Measurements from ENCODE around the gene BTBD9.
"Not testable (repeated sequence)": the region's sequence is repeated elsewhere in the genome, so short reads cannot be mapped to it uniquely, and the experiment has no call there.

The BTBD9 gene

GRCh38 chr6:38349221-38349620, 290.5 kb downstream of the BTBD9 start:
- no peak for DNase-seq (ENCODE audit: low read depth in 1 of 2, low spot score in 1 of 2)

DNA sequence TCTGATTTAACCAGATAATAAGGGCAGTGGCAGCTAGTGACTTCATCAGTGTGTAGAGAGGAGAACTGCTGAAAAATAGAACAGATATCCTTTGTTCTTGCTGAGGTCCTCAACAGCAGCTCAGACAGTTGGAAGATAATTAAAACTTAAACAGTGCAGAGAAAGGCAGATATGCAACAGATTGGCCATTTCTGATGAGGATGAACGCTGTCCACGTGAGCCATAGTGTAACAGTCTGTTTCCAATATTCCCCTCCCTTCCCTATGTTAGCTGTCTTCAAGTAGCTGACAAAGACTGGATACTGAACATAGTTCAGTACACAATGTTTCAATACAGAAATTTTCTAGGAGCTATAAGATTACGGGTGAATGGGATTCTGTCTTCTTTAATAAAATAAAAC, 291.4 kb downstream of the BTBD9 start:
- no peak for DNase-seq (ENCODE audit: low read depth in 1 of 2, low spot score in 1 of 2)

- not testable (repeated sequence) for DNase-seq (ENCODE audit: low read depth in 1 of 2, low spot score in 1 of 2)
Observed at GRCh38 chr6:38347829-38348228, 291.9 kb downstream of the BTBD9 start.

GRCh38 chr6:38346291-38347079, 293.2 kb downstream of the BTBD9 start:
- DNase-seq (ENCODE audit: low read depth in 1 of 2, low spot score in 1 of 2), result no peak

- DNase-seq (ENCODE audit: low read depth in 1 of 2, low spot score in 1 of 2), result no peak
Observed at GRCh38 chr6:38345586-38345985, 294.1 kb downstream of the BTBD9 start.

DNA sequence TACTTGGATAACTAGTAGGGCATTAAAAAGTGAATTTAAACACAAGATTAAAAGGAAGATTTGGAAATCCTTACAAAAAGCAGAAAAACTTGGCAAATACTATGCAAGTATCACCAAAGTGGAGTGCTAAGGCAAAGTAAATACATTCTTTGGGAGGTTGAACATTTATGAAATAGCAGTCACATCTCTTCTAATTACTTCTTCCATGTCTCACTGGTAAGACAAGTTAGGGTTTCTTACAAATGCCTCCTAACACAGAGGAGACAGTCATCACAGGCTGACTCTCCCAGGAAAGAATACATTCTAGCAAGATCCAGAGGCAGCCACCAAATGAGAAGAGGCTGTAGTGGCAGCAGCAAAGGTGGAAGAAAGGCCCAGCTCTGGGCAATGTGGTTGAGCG, 298.2 kb downstream of the BTBD9 start:
- DNase-seq (ENCODE audit: low read depth in 1 of 2, low spot score in 1 of 2), result no peak

- no peak for DNase-seq (ENCODE audit: low read depth in 1 of 2, low spot score in 1 of 2)
Observed at GRCh38 chr6:38339914-38340313, 299.8 kb downstream of the BTBD9 start.

DNA sequence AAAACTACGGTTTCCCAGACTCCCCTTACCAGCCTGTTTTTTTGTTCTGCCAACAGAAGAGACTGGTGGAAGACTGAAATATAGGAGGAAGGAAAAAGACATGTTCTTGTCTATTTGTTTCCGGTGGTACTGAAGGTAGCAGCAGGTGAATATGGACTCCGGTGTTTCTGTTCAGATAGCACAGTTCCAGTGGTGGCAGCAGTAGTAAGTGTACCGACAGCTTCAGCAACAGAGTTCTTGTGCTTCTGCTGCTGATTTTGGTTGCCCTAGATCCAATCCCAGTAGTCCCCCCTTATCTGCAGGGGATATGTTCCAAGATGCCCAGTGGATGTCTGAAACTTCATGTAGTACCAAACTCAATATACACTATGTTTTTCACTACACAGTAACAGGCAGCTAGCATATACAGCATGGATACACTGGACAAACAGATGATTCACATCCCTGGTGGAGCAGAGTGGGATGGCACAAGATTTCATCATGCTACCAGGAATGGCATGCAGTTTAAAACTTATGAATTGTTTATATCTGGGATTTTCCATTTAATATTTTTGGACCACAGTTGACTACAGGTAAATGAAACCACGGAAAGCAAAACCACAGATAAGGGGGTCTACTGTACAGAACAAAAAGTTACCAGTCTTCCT, 301.8 kb downstream of the BTBD9 start:
- no peak for DNase-seq (ENCODE audit: low read depth in 1 of 2, low spot score in 1 of 2)

DNA sequence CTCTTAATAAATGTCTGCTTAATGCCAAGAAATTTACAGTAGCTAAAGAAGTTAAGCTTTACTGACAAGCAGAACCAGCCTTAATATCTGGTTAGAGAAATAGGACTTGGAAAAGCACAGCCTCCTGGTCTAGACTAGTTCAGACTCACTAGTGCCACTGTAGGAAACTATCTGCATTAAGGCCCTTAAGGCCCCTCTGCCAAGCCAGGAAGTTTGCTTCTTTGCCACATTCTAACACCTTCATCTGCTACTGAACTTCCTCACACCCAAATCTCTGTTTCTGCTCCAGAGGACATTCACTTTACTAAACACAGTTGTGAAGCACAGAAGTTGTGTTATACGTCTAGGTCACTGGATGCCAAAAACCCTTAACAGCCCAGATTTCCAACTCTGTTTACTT, 302.8 kb downstream of the BTBD9 start:
- no peak for DNase-seq (ENCODE audit: low read depth in 1 of 2, low spot score in 1 of 2)

DNA sequence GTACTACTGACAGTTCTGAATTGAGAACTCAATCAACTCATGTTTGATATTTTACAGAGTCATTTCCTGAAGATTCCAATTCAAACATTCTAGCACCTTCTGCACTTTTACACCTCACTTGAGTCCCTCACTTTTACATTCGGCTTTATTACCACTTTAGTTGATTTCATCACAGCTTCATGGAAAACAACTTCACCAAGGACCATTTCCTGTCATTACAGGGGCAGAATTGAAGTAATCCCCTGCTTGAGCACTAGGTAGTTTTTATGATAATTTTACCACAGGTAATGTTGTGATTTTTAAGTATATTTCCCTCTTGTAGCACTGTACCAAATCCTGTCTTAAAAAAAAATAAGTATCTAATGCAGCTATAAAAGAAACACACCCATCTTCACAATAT, 312.9 kb downstream of the BTBD9 start:
- no peak for DNase-seq (ENCODE audit: low read depth in 1 of 2, low spot score in 1 of 2)

DNA sequence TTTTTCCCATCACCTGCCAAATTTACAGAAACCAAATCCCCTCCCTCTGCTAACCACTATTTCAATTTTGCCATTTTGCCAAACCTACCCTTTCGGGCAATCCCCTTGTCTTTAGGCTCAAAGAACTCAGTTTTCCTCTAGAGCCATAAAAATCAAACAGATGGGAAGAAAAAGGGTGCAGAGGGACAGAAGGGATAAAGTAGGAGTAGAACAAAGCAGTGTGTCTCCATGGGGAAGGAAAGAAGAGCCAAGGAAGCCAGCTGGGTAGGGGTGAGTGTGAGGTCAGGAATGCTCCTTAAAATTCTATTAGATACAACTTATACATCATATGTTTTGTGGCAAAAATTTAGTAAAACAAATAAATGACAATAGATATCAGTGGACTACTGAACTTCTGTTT, 316.5 kb downstream of the BTBD9 start:
- no peak for DNase-seq (ENCODE audit: low read depth in 1 of 2, low spot score in 1 of 2)

- no peak for DNase-seq (ENCODE audit: low read depth in 1 of 2, low spot score in 1 of 2)
Observed at GRCh38 chr6:38322138-38322537, 317.6 kb downstream of the BTBD9 start.

- no peak for DNase-seq (ENCODE audit: low read depth in 1 of 2, low spot score in 1 of 2)
Observed at GRCh38 chr6:38320843-38321242, 318.9 kb downstream of the BTBD9 start.

DNA sequence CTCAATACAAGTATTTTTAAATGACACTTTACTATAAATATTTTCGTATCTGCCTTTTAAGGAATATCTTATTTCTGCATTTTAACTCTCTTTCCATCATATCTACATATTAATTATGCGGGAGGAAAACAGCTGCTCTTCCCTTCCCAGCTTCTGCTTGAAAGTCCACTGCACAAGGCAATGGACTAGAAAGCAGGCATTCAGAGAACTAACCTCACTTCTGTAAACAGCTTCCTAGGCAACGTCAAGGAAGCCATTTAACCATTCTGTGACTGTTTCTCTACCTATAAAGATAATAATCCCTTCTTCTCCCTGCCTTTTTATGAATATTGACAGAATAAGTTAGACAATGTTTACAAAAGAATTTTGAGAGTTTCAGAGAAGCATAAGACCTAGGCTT, 319.4 kb downstream of the BTBD9 start:
- no peak for DNase-seq (ENCODE audit: low read depth in 1 of 2, low spot score in 1 of 2)

- no peak for DNase-seq (ENCODE audit: low read depth in 1 of 2, low spot score in 1 of 2)
Observed at GRCh38 chr6:38319256-38320212, 320.2 kb downstream of the BTBD9 start.

- no peak for DNase-seq (ENCODE audit: low read depth in 1 of 2, low spot score in 1 of 2)
Observed at GRCh38 chr6:38316099-38316868, 323.4 kb downstream of the BTBD9 start.

GRCh38 chr6:38311201-38311600, 328.5 kb downstream of the BTBD9 start:
- DNase-seq (ENCODE audit: low read depth in 1 of 2, low spot score in 1 of 2), result no peak

DNA sequence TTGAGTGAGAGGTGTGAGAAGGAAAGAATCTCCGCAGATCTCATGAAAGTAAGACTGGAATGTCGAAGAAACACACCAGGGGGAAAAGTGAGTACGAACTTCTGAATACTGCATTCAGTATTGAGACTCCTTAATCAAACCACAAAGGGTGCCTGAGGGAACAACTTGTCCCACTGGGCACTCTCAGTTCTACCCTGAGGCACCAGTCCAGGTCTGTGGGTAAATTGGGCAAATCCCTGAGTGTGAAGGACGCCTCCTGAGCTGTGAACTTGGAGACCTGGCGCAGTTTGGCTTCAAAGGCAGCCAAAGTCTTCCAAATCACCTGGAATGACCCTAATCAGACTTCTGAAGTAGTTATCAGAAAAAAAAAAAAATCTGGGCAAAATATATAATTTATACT, 329.7 kb downstream of the BTBD9 start:
- DNase-seq (ENCODE audit: low read depth in 1 of 2, low spot score in 1 of 2), result no peak

- no peak for DNase-seq (ENCODE audit: low read depth in 1 of 2, low spot score in 1 of 2)
Observed at GRCh38 chr6:38307740-38308139, 332.0 kb downstream of the BTBD9 start.

DNA sequence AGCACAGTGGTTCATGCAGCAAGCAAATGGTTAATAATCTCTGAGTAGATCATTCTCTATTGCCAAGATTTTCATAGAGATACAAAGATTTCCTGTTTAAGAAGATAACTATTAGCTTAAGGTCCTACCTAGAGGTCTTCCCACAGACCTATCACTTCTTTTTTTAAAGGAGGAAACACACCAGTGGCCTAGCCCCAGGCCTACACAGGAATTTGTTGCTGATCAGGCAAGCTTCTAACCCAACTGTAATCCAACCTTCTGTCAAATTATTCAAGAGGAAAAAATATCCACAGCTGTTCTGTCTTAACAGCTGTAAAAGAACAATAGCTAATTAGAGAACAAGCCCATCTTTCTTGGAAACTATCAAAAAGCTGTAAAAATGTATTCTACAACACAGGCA, 332.8 kb downstream of the BTBD9 start:
- DNase-seq (ENCODE audit: low read depth in 1 of 2, low spot score in 1 of 2), result no peak

Data from stimulated activated CD4-positive, alpha-beta T cell treated with anti-CD3 and anti-CD28 coated beads, Interleukin-15, amount 100 ng/mL, for 1 hour (primary cell).